Testis (tissue), 3 donors: ENCODE data around the gene PIGM. TPM values are rescaled to one million over a fixed set of nuclear protein-coding genes. Genes with fewer than 3 reads are reported as not detected.

Experiments
- DNase-seq: peaks from one replicate; pipeline ENCODE4 v3.0.0-alpha.2; 2019
- H3K27ac ChIP-seq, 2 donors: fragments of 200-600 bp; sonication (generic); one replicate each; pipeline ENCODE4 v1.5.1; 2019
- H3K27me3 ChIP-seq: fragments of 200-600 bp; sonication (generic); one replicate; pipeline ENCODE4 v1.5.1; 2019
- H3K36me3 ChIP-seq: fragments of 200-600 bp; sonication (generic); one replicate; pipeline ENCODE4 v1.5.1; 2017; ENCODE audit warnings: low read depth; ENCODE audit errors: missing control alignments
- H3K4me1 ChIP-seq: fragments of 200-600 bp; sonication (generic); one replicate; pipeline ENCODE4 v1.5.1; 2019
- H3K4me3 ChIP-seq, 2 donors: fragments of 200-600 bp; sonication (generic); one replicate each; pipeline ENCODE4 v1.5.1; 2017 to 2019
- H3K9me3 ChIP-seq: fragments of 200-600 bp; sonication (generic); one replicate; pipeline ENCODE4 v1.5.1; 2017
- CTCF ChIP-seq, 3 experiments: fragments of 450-650 bp in 2 of 3; fragments of 200-600 bp in 1 of 3; sonication (generic) in 1 of 3; IDR thresholded peaks; one replicate each; pipeline ENCODE4 v1.5.1; 2016 to 2019; ENCODE audit warnings: antibody characterized with exemption in 3 of 3, mild to moderate bottlenecking in 2 of 3, moderate library complexity in 1 of 3
- POLR2A ChIP-seq: fragments of 450-650 bp; IDR thresholded peaks from one replicate; pipeline ENCODE4 v1.6.1; 2017; ENCODE audit warnings: antibody characterized with exemption, mild to moderate bottlenecking, moderate library complexity
- WGBS, 2 donors: methylation state at CpG; one replicate each; pipeline ENCODE4 v1.1.5; 2018; 5-methylcytosine and 5-hydroxymethylcytosine counted together
- intact Hi-C: fragments of 100-400 bp; cut with DNase I; formaldehyde crosslinking; loops from one replicate; pipeline ENCODE4 v1.15.1; 2023; ENCODE audit warnings: low total_unique reads
- polyA plus RNA-seq: library from polyadenylated mRNA; stranded (reverse); fragments of 350-450 nt; fragmentation: Illumina TruSeq; extraction: RNeasy Lipid Tissue Mini Kit (QIAGEN cat#74804); gene quantifications from one replicate; pipeline ENCODE4 v1.2.3, GENCODE V29; 2014; ENCODE audit warnings: low read depth, low replicate concordance; ENCODE audit not compliant: insufficient read depth
- total RNA-seq, 2 donors: library from RNA; depleted of rRNA; stranded (reverse); fragments of >200 nt; gene quantifications; one replicate each; pipeline ENCODE4 v1.2.3, GENCODE V29; 2016

PIGM gene
- total and polyA plus RNA-seq, 3 donors from 2014 or later = 5.1 to 9.1 (median 6.5) TPM

- WGBS, 2 donors = 85 to 91% methylated on average over 3 of the region's 3 CpGs
- no peaks in the 10 kb centered on the region for H3K4me1 ChIP-seq
- DNase-seq = no peak
- H3K4me3 ChIP-seq = no peak overlapping the region
- intact Hi-C loops = no loop called here
- no peaks in the 10 kb centered on the region for H3K27me3 ChIP-seq
- no peak overlapping the region for H3K27ac ChIP-seq
- no peaks in the 10 kb centered on the region for H3K36me3 ChIP-seq
- no peak for TF ChIP-seq CTCF (IDR thresholded peaks at IDR 0.05)
- no peaks in the 10 kb centered on the region for H3K9me3 ChIP-seq
These were observed 42.2 kb downstream of the PIGM start for GRCh38 chr1:159989581-159989980.

GRCh38 chr1:159988006-159988405 is 43.8 kb downstream of the PIGM start:
- no peak overlapping the region for H3K27ac ChIP-seq
- H3K36me3 ChIP-seq = no peaks in the 10 kb centered on the region
- no peak for TF ChIP-seq CTCF (IDR thresholded peaks at IDR 0.05)
- no peak for TF ChIP-seq POLR2A
- no peak overlapping the region for H3K4me3 ChIP-seq
- no peaks in the 10 kb centered on the region for H3K27me3 ChIP-seq
- no peaks in the 10 kb centered on the region for H3K9me3 ChIP-seq
- WGBS, 2 donors = 47 to 52% methylated on average over 1 of the region's 1 CpG
- no peak for DNase-seq
- H3K4me1 ChIP-seq = no peaks in the 10 kb centered on the region
- intact Hi-C loops = no loop called here

GRCh38 chr1:159987186-159987585 is 44.6 kb downstream of the PIGM start:
- DNase-seq = no peak
- H3K9me3 ChIP-seq = no peaks in the 10 kb centered on the region
- TF ChIP-seq CTCF (IDR thresholded peaks at IDR 0.05) (no peak), POLR2A (no peak)
- intact Hi-C loops = no loop called here
- no peaks in the 10 kb centered on the region for H3K4me1 ChIP-seq
- H3K36me3 ChIP-seq = no peaks in the 10 kb centered on the region
- H3K27me3 ChIP-seq = no peaks in the 10 kb centered on the region
- WGBS, 2 donors = 73 to 78% methylated on average over 4 of the region's 4 CpGs
- H3K27ac ChIP-seq = no peak overlapping the region
- no peak overlapping the region for H3K4me3 ChIP-seq

GRCh38 chr1:159986531-159986930 is 45.3 kb downstream of the PIGM start:
- no peak overlapping the region for H3K27ac ChIP-seq
- WGBS, 2 donors = 90 to 100% methylated on average over 1 of the region's 1 CpG
- no peak for TF ChIP-seq POLR2A
- TF ChIP-seq CTCF (IDR thresholded peaks at IDR 0.05) = no peak
- H3K4me3 ChIP-seq = no peak overlapping the region
- no peak for DNase-seq
- no peaks in the 10 kb centered on the region for H3K4me1 ChIP-seq
- intact Hi-C loops = no loop called here
- no peaks in the 10 kb centered on the region for H3K36me3 ChIP-seq
- no peaks in the 10 kb centered on the region for H3K27me3 ChIP-seq
- H3K9me3 ChIP-seq = no peaks in the 10 kb centered on the region

GRCh38 chr1:159986093-159986492 is 45.7 kb downstream of the PIGM start:
- WGBS, 2 donors = 75 to 86% methylated on average over 2 of the region's 2 CpGs

More at GRCh38 chr1:159986093-159986492, 45.7 kb downstream of the PIGM start:
- no peak for DNase-seq
- no peaks in the 10 kb centered on the region for H3K36me3 ChIP-seq
- H3K4me3 ChIP-seq = no peak overlapping the region
- intact Hi-C loops = no loop called here
- TF ChIP-seq CTCF (IDR thresholded peaks at IDR 0.05) (no peak), POLR2A (no peak)
- no peak overlapping the region for H3K27ac ChIP-seq
- no peaks in the 10 kb centered on the region for H3K4me1 ChIP-seq
- H3K27me3 ChIP-seq = no peaks in the 10 kb centered on the region
- no peaks in the 10 kb centered on the region for H3K9me3 ChIP-seq
